ENCODE measurements around the gene PEMT. TPM values are rescaled to one million over a fixed set of nuclear protein-coding genes. Genes with fewer than 3 reads are reported as not detected.

PEMT gene
- total and polyA plus RNA-seq, 2 of the 4 experiments (the other 2 are of a cell fraction): 23.3 to 49.5 TPM

DNA sequence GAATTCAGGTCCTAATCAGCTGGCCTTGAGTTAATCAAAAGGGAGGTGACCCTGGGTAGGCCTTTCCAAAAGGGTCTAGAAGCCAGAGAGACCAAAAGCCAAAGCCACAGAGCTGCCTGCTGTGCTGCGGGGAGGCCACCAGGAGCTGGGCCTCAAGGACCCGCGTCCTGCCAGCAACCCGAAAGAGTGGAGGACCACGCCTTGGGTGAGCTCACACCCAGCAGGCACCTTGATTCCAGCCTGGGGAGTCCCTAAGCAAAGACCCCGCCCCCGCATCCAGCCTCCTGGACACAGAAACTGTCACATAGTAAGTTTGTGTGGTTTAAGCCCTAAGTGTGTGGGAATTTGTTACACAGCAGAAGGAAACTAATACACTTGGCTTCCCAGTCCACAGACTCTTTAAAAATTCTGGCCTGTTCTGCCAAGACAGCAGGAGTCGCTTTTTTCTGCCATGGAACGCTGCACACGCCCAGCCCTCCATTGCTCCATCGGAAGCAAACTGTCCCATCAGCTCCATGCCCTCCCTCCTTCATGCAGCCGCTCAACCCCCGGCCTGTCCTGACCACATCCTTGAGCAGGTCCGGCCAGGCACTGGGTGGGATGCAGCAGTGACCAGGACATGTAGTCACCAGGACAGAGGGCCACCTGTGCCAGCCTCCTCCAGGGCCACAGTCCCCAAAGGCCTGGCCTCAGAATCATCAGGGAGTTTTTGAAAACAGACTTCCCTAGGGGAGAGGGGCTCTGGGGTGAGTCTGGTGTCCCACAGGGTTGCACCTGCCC, 74.4 kb downstream of the PEMT start:
- Histone ChIP-seq H2AK5ac (ENCODE audit: low read depth, low read length) (no peak overlapping the region), H3K9me3 (ENCODE audit: control insufficient read depth, insufficient read depth, low read length) (no peaks in the 10 kb centered on the region), H3K18ac (ENCODE audit: low read depth, low read length) (no peak overlapping the region), H3K9me1 (ENCODE audit: insufficient read depth, low read length) (peaks cover 4% of the 10 kb centered on the region; the same call in 1 of the 2 replicates), H4K5ac (ENCODE audit: low read depth, low read length) (no peak overlapping the region), H3K4me2 (ENCODE audit: low read depth, low read length) (no peak overlapping the region), H2BK20ac (ENCODE audit: low read depth, low read length) (no peak overlapping the region), H3K27ac (ENCODE audit: insufficient read depth, low read length) (no peak overlapping the region), H3K4ac (ENCODE audit: low read depth, low read length) (no peak overlapping the region), H4K20me1 (ENCODE audit: insufficient read depth, low read length) (peaks cover 20% of the 10 kb centered on the region), H2AK9ac (replicated peaks; ENCODE audit: low read depth, low read length, poor library complexity) (no peak overlapping the region), H3K14ac (replicated peaks; ENCODE audit: low read depth, low read length) (no peak overlapping the region), H2BK120ac (ENCODE audit: low read depth, low read length) (no peak overlapping the region), H3K4me3 (ENCODE audit: insufficient read depth, low read depth, low read length) (no peak overlapping the region), H3K9ac (ENCODE audit: low read depth, low read length) (no peak overlapping the region), H2BK15ac (ENCODE audit: low read depth, low read length) (no peak overlapping the region), H3K23ac (ENCODE audit: low read depth, low read length) (no peak overlapping the region), H4K91ac (ENCODE audit: insufficient read depth, low read depth, low read length) (no peak overlapping the region), H3K56ac (ENCODE audit: extremely low read depth, insufficient read depth, low read length) (no peak overlapping the region), H2BK5ac (ENCODE audit: low read depth, low read length, poor library complexity, severe bottlenecking) (no peak overlapping the region), H3K79me1 (ENCODE audit: low read depth in 1 of 2, low read length in 2 of 2) (no peaks in the 10 kb centered on the region), H3K4me1 (ENCODE audit: control insufficient read depth, insufficient read depth, low read length) (peaks cover 9% of the 10 kb centered on the region), H3K36me3 (ENCODE audit: control insufficient read depth, insufficient read depth, low read length) (no peaks in the 10 kb centered on the region), H2AFZ (replicated peaks; ENCODE audit: low read length, poor library complexity) (no peak overlapping the region), H3K27me3 (ENCODE audit: control insufficient read depth, insufficient read depth, low read length) (peaks cover 2% of the 10 kb centered on the region; the same call in 1 of the 2 replicates), H4K8ac (ENCODE audit: low read depth in 2 of 2, low read length in 2 of 2) (no peak overlapping the region)
- ChIA-PET POLR2A (ENCODE audit: unreplicated experiment) (no interaction called here), CTCF (interaction anchor here (0.8 kb wide), 1 partner anchor 20 kb away, joined by 3 read pairs; no protein-coding TSS in a partner anchor)
- 100% methylated on average over 5 of the region's 14 CpGs; no CpG with 5 or more reads in 1 of the 2 experiments for WGBS, 2 experiments (ENCODE audit: extremely low coverage in 2 of 2, insufficient read length in 1 of 2)
- ATAC-seq (ENCODE audit: low read depth) (no peak), DNase-seq (no peak)
- dilution Hi-C loops (cut with HindIII; ENCODE audit: low sequenced_read_pairs, unreplicated experiment) (no loop called here), intact Hi-C loops (cut with micrococcal nuclease) (no loop called here), in situ Hi-C loops (cut with MboI; ENCODE audit: low sequenced_read_pairs) (no loop called here)
- no TSS peak for BruUV-seq (replicated peaks)
- TF ChIP-seq BHLHE40 (IDR thresholded peaks at IDR 0.05; ENCODE audit: low read depth, low read length) (no peak), POLR2A (IDR thresholded peaks at IDR 0.05; ENCODE audit: low read depth, low read length) (no peak), RFX5 (IDR thresholded peaks at IDR 0.05; ENCODE audit: low read depth, low read length) (no peak), FOS (IDR thresholded peaks at IDR 0.05; ENCODE audit: low read depth, low read length) (no peak), MAZ (IDR thresholded peaks at IDR 0.05; ENCODE audit: borderline replicate concordance, low read depth, low read length) (no peak), RAD21 (IDR thresholded peaks at IDR 0.05; ENCODE audit: low read length) (no peak), NFE2L2 (IDR thresholded peaks at IDR 0.05; ENCODE audit: low read depth, low read length) (no peak), SMC3 (IDR thresholded peaks at IDR 0.05; ENCODE audit: low read depth, low read length) (no peak), CEBPB (IDR thresholded peaks at IDR 0.05; ENCODE audit: low read depth, low read length) (no peak), CHD1 (IDR thresholded peaks at IDR 0.05; ENCODE audit: low read depth, low read length) (no peak), RCOR1 (IDR thresholded peaks at IDR 0.05; ENCODE audit: insufficient replicate concordance, low read length) (no peak), MAFK (IDR thresholded peaks at IDR 0.05; ENCODE audit: low read depth, low read length) (no peak), MXI1 (IDR thresholded peaks at IDR 0.05; ENCODE audit: borderline replicate concordance, low read depth, low read length) (no peak)
- TF ChIP-seq, protein P1, sequence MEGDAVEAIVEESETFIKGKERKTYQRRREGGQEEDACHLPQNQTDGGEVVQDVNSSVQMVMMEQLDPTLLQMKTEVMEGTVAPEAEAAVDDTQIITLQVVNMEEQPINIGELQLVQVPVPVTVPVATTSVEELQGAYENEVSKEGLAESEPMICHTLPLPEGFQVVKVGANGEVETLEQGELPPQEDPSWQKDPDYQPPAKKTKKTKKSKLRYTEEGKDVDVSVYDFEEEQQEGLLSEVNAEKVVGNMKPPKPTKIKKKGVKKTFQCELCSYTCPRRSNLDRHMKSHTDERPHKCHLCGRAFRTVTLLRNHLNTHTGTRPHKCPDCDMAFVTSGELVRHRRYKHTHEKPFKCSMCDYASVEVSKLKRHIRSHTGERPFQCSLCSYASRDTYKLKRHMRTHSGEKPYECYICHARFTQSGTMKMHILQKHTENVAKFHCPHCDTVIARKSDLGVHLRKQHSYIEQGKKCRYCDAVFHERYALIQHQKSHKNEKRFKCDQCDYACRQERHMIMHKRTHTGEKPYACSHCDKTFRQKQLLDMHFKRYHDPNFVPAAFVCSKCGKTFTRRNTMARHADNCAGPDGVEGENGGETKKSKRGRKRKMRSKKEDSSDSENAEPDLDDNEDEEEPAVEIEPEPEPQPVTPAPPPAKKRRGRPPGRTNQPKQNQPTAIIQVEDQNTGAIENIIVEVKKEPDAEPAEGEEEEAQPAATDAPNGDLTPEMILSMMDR (conservative IDR thresholded peaks at IDR 0.05; ENCODE audit: low read depth, low read length): no peak
- TF ChIP-seq, protein P2, sequence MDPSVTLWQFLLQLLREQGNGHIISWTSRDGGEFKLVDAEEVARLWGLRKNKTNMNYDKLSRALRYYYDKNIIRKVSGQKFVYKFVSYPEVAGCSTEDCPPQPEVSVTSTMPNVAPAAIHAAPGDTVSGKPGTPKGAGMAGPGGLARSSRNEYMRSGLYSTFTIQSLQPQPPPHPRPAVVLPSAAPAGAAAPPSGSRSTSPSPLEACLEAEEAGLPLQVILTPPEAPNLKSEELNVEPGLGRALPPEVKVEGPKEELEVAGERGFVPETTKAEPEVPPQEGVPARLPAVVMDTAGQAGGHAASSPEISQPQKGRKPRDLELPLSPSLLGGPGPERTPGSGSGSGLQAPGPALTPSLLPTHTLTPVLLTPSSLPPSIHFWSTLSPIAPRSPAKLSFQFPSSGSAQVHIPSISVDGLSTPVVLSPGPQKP (IDR thresholded peaks at IDR 0.05; ENCODE audit: borderline replicate concordance, low read depth, low read length): no peak

All from IMR-90 (cell line).